Caco-2 (cell line): Measurements from ENCODE around the gene BRICD5. TPM values are rescaled to one million over a fixed set of nuclear protein-coding genes. Genes with fewer than 3 reads are reported as not detected.

Experiments
- BruUV-seq: library from RNA; stranded (reverse); fragments of 400-500 nt; replicated peaks from 2 replicates; lab custom pipeline; 2021; lab: Mats Ljungman, UMichigan
- CTCF ChIA-PET: fragments of 300-600 bp; sonication (Branson Sonifier 250); formaldehyde crosslinking; loops from one replicate; lab custom pipeline; 2022; ENCODE audit warnings: antibody characterized with exemption; lab: Charles Lee
- POLR2A ChIA-PET: fragments of 300-600 bp; sonication (Branson Sonifier 250); formaldehyde crosslinking; loops from one replicate; lab custom pipeline; 2022; ENCODE audit warnings: antibody characterized with exemption; lab: Charles Lee
- DNase-seq, 2 experiments: peaks; one replicate each; pipeline versions ENCODE4 v3.0.0 to v3.0.0-alpha.2; 2020 to 2022
- H3K27me3 ChIP-seq: replicated peaks from 2 replicates; pipeline ENCODE4 v1.6.0; 2011; ENCODE audit warnings: low read length; ENCODE audit not compliant: control insufficient read depth, insufficient read depth
- H3K36me3 ChIP-seq: 2 replicates; pipeline ENCODE4 v1.5.1; 2011; ENCODE audit warnings: low read length; ENCODE audit not compliant: control insufficient read depth, insufficient read depth
- H3K4me1 ChIP-seq: fragments of 250-450 bp; sonication (Bioruptor Pico); 2 replicates; pipeline ENCODE4 v1.5.1; 2020; ENCODE audit warnings: mild to moderate bottlenecking
- H3K4me3 ChIP-seq: 2 replicates; pipeline ENCODE4 v1.5.1; 2011; ENCODE audit warnings: low read depth, mild to moderate bottlenecking, control low read depth, low read length
- H3K9me3 ChIP-seq: fragments of 250-450 bp; sonication (Bioruptor Pico); 2 replicates; pipeline ENCODE4 v1.5.1; 2020; ENCODE audit warnings: mild to moderate bottlenecking, moderate library complexity
- H3K27ac Mint-ChIP-seq: one replicate; pipeline ENCODE4 v1.8.0; 2022; ENCODE audit warnings: mixed read lengths; ENCODE audit not compliant: unreplicated experiment
- H3K27me3 Mint-ChIP-seq: one replicate; pipeline ENCODE4 v1.8.0; 2022; ENCODE audit warnings: mixed read lengths; ENCODE audit not compliant: insufficient read depth, unreplicated experiment
- H3K36me3 Mint-ChIP-seq: one replicate; pipeline ENCODE4 v1.8.0; 2022; ENCODE audit warnings: mild to moderate bottlenecking, mixed read lengths; ENCODE audit not compliant: insufficient read depth, unreplicated experiment
- H3K4me1 Mint-ChIP-seq: one replicate; pipeline ENCODE4 v1.8.0; 2022; ENCODE audit warnings: low read depth, mixed read lengths; ENCODE audit not compliant: unreplicated experiment
- H3K4me3 Mint-ChIP-seq: one replicate; pipeline ENCODE4 v1.8.0; 2022; ENCODE audit warnings: mild to moderate bottlenecking, moderate library complexity, mixed read lengths; ENCODE audit not compliant: unreplicated experiment
- H3K9me3 Mint-ChIP-seq: one replicate; pipeline ENCODE4 v1.8.0; 2022; ENCODE audit warnings: mixed read lengths; ENCODE audit not compliant: unreplicated experiment
- intact Hi-C: fragments of 100-400 bp; cut with micrococcal nuclease; formaldehyde crosslinking; loops from one replicate; pipeline ENCODE4 v1.10.0; 2022; ENCODE audit not compliant: unreplicated experiment
- total RNA-seq: library from RNA; stranded (reverse); gene quantifications from 2 replicates; pipeline ENCODE4 v1.2.3, GENCODE V29; 2022
- TF ChIP-seq, protein P1 (sequence below), 2 experiments: fragments of 200-600 bp in 1 of 2; IDR thresholded peaks; 1 replicate in 1 of 2; 2 replicates in 1 of 2; pipeline versions ENCODE4 v1.5.1 to v1.8.0; 2011 to 2022; ENCODE audit warnings: antibody characterized with exemption in 1 of 2, control low read depth in 1 of 2, inconsistent platforms in 1 of 2, low read depth in 1 of 2, low read length in 1 of 2, mild to moderate bottlenecking in 1 of 2, moderate library complexity in 1 of 2; ENCODE audit not compliant: insufficient read depth in 1 of 2, severe bottlenecking in 1 of 2, unreplicated experiment in 1 of 2

Gene BRICD5
- total RNA-seq, 1 experiment from 2014 or later, result 10.0 TPM

DNA sequence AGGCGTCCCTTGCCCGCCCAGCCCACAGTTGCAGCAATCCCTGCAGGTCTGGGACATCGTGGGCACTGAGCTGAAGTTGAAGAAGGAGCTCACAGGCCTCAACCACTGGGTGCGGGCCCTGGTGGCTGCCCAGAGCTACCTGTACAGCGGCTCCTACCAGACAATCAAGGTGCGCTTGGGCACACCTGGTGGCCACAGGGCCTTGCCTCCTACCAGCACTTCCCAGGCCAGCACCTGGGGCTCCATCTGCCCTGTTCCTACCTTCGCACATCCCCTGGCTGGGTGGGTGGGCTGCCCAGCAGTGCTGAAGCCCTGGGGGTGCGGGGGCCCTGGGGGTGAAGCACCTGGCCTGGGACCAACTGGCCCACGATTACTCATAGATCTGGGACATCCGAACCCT, 35.2 kb downstream of the BRICD5 start:
- Mint-ChIP-seq H3K27me3 (no peaks in the 10 kb centered on the region), H3K9me3 (no peaks in the 10 kb centered on the region), H3K4me3 (no peak overlapping the region), H3K4me1 (no peaks in the 10 kb centered on the region), H3K27ac (no peak overlapping the region), H3K36me3 (peaks cover 46% of the 10 kb centered on the region)
- Histone ChIP-seq H3K4me1 (no peaks in the 10 kb centered on the region), H3K36me3 (no peaks in the 10 kb centered on the region; the same call in 1 of the 2 replicates), H3K9me3 (no peaks in the 10 kb centered on the region), H3K27me3 (no peaks in the 10 kb centered on the region), H3K4me3 (no peak overlapping the region)
- no TSS peak for BruUV-seq
- no peak for DNase-seq
- POLR2A ChIA-PET, result no interaction called here
- TF ChIP-seq, protein P1, sequence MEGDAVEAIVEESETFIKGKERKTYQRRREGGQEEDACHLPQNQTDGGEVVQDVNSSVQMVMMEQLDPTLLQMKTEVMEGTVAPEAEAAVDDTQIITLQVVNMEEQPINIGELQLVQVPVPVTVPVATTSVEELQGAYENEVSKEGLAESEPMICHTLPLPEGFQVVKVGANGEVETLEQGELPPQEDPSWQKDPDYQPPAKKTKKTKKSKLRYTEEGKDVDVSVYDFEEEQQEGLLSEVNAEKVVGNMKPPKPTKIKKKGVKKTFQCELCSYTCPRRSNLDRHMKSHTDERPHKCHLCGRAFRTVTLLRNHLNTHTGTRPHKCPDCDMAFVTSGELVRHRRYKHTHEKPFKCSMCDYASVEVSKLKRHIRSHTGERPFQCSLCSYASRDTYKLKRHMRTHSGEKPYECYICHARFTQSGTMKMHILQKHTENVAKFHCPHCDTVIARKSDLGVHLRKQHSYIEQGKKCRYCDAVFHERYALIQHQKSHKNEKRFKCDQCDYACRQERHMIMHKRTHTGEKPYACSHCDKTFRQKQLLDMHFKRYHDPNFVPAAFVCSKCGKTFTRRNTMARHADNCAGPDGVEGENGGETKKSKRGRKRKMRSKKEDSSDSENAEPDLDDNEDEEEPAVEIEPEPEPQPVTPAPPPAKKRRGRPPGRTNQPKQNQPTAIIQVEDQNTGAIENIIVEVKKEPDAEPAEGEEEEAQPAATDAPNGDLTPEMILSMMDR (IDR thresholded peaks at IDR 0.05; ENCODE audit: insufficient read depth in 1 of 2, low read depth in 1 of 2, low read length in 1 of 2, severe bottlenecking in 1 of 2, unreplicated experiment in 1 of 2), result no peak
- intact Hi-C loops, result no loop called here
- CTCF ChIA-PET, result no interaction called here

- no peaks in the 10 kb centered on the region for H3K27me3 Mint-ChIP-seq
- H3K9me3 Mint-ChIP-seq, result no peaks in the 10 kb centered on the region
- Histone ChIP-seq H3K9me3 (no peaks in the 10 kb centered on the region), H3K27me3 (no peaks in the 10 kb centered on the region), H3K36me3 (no peaks in the 10 kb centered on the region; the same call in 1 of the 2 replicates), H3K4me1 (no peaks in the 10 kb centered on the region), H3K4me3 (no peak overlapping the region)
- no peak for DNase-seq
- BruUV-seq, result no TSS peak
- no peak overlapping the region for H3K27ac Mint-ChIP-seq
- peaks cover 50% of the 10 kb centered on the region for H3K36me3 Mint-ChIP-seq
- CTCF ChIA-PET, result no interaction called here
- intact Hi-C loops, result no loop called here
- POLR2A ChIA-PET, result no interaction called here
- no peaks in the 10 kb centered on the region for H3K4me1 Mint-ChIP-seq
- no peak overlapping the region for H3K4me3 Mint-ChIP-seq
- TF ChIP-seq, protein P1 (IDR thresholded peaks at IDR 0.05; ENCODE audit: insufficient read depth in 1 of 2, low read depth in 1 of 2, low read length in 1 of 2, severe bottlenecking in 1 of 2, unreplicated experiment in 1 of 2), result no peak
Observed at GRCh38 chr16:2174396-2175131, 36.1 kb downstream of the BRICD5 start.

- CTCF ChIA-PET, result no interaction called here
- H3K36me3 Mint-ChIP-seq, result peaks cover 52% of the 10 kb centered on the region
- POLR2A ChIA-PET, result no interaction called here
Observed at GRCh38 chr16:2173916-2174315, 36.7 kb downstream of the BRICD5 start.

More at GRCh38 chr16:2173916-2174315, 36.7 kb downstream of the BRICD5 start:
- no peaks in the 10 kb centered on the region; the same call in 1 of the 2 replicates for H3K36me3 ChIP-seq
- intact Hi-C loops, result no loop called here
- H3K4me3 ChIP-seq, result no peak overlapping the region
- no peaks in the 10 kb centered on the region for H3K9me3 Mint-ChIP-seq
- H3K27ac Mint-ChIP-seq, result no peak overlapping the region
- TF ChIP-seq, protein P1 (IDR thresholded peaks at IDR 0.05; ENCODE audit: insufficient read depth in 1 of 2, low read depth in 1 of 2, low read length in 1 of 2, severe bottlenecking in 1 of 2, unreplicated experiment in 1 of 2), result no peak
- no peak for DNase-seq
- no peak overlapping the region for H3K4me3 Mint-ChIP-seq
- no peaks in the 10 kb centered on the region for H3K4me1 ChIP-seq
- H3K9me3 ChIP-seq, result no peaks in the 10 kb centered on the region
- no TSS peak for BruUV-seq
- H3K27me3 ChIP-seq, result no peaks in the 10 kb centered on the region
- H3K4me1 Mint-ChIP-seq, result no peaks in the 10 kb centered on the region
- H3K27me3 Mint-ChIP-seq, result no peaks in the 10 kb centered on the region
